IPS-15b (cell line): ENCODE data around the gene KANSL3.

Experiments used
- H3K27me3 ChIP-seq: one replicate; pipeline ENCODE4 v1.6.1; 2013; ENCODE audit warnings: low read length; ENCODE audit not compliant: control insufficient read depth, insufficient read depth
- H3K36me3 ChIP-seq: one replicate; pipeline ENCODE4 v1.6.1; 2013; ENCODE audit warnings: low read length; ENCODE audit not compliant: control insufficient read depth, insufficient read depth
- H3K4me1 ChIP-seq: one replicate; pipeline ENCODE4 v1.6.1; 2013; ENCODE audit warnings: mild to moderate bottlenecking, low read length; ENCODE audit not compliant: control insufficient read depth, insufficient read depth
- H3K4me3 ChIP-seq: one replicate; pipeline ENCODE4 v1.5.1; 2013; ENCODE audit warnings: low read depth, low read length
- H3K9ac ChIP-seq: one replicate; pipeline ENCODE4 v1.6.1; 2013; ENCODE audit warnings: low read depth, mild to moderate bottlenecking, low read length
- H3K9me3 ChIP-seq: one replicate; pipeline ENCODE4 v1.6.1; 2013; ENCODE audit warnings: mild to moderate bottlenecking, low read length; ENCODE audit not compliant: control insufficient read depth, insufficient read depth

KANSL3 gene

GRCh38 chr2:96546321-96546720 lies 91.8 kb downstream of the KANSL3 start:
- Histone ChIP-seq H3K9me3 (no peaks in the 10 kb centered on the region), H3K4me1 (peaks cover 13% of the 10 kb centered on the region), H3K9ac (no peak overlapping the region), H3K4me3 (no peak overlapping the region), H3K27me3 (peaks cover 22% of the 10 kb centered on the region), H3K36me3 (no peaks in the 10 kb centered on the region)
